T-helper 22 cell (primary cell): Measurements from ENCODE around the gene SERPINA12.

Experiments
- DNase-seq: peaks from one replicate; pipeline ENCODE4 v3.0.0-alpha.2; 2020; ENCODE audit warnings: low read depth

Gene SERPINA12

DNA sequence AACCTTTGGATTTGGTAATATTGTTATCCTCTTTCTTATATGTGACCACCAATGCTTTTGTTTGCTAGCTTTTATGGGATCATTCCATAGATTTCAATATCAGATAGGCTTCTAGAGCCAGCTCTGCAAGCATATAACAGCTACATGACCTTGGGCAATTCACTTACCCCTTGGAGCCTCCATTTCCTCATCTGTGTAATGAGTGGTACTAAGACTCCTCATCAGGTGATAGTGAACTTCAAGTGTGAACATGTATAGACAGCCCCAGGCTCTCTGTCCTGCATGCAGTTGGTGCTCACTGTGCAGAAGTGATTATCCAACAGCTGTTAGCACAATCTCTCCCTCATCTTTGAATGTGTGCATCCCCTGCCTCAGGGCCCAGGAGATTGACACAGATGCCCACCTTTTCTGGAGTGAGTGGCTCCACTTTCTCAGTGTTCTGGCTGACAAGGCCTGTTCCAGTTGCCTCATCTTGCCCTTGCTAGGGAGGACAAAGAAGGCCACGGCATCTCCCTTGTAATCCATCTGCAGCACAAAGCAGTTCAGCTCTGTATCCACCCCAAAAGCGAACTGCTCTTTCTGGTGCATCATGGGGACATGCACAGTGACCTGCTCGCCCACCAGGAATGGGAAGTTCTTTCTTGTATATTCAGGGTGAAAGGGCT is 42.4 kb downstream of the SERPINA12 start:
- DNase-seq = no peak

GRCh38 chr14:94465042-94465441 is 44.2 kb downstream of the SERPINA12 start:
- no peak for DNase-seq

GRCh38 chr14:94464290-94464689 is 45.0 kb downstream of the SERPINA12 start:
- no peak for DNase-seq

GRCh38 chr14:94462763-94463572 is 46.3 kb downstream of the SERPINA12 start:
- no peak for DNase-seq

DNA sequence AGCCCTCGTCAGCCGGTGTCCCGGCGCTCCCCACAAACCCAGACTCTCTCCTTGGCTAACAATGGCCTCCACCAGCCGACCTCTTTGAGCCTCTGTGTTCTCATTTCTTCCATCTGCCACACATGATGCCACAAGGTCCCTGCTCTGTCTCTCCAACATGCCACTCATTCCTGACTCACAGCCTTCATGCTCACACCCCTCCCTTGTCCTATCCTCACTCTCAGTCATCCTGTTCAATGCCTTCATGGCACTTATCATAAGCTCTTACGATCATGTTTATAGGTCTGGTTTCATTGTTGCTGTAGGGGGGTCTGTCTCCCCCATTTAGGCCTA is 47.1 kb downstream of the SERPINA12 start:
- no peak for DNase-seq

GRCh38 chr14:94461526-94462218 is 47.6 kb downstream of the SERPINA12 start:
- no peak for DNase-seq

DNA sequence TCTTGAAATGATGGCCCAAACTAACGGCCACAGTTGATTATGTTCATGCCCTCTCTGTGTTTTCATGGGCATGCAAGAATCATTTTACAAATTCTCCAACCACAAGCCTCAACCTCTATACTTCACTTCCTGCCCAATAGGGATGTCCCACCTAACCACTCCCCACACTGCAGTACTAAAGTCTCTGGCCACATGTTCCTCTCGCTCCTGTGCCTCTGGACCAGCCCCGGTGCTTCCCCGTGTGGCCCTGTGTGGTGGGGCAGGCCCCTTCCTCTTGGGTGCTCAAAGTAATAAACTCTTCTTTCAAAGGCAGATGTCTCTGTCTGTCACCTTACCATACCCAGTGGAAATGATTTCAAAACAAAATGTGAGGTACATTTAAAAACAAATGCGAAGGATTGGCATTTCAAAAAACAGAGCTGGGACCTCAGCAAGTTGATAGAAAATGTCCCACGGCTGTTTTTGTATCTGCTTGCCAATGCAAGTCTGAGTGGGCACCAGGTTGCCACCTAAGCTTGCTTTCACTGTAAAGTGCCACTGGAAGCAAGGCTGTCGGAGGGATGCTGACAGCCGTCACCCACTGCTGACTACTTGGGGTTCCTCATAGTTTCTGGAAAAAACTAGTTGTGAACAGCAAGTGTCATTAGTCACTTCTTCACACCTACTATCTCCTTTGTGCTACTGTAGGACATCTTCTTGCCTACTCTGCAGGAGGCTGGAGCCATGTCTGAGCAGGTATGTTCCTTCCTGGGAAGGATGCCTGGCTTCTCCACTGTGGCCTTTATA is 48.4 kb downstream of the SERPINA12 start:
- DNase-seq = no peak

DNA sequence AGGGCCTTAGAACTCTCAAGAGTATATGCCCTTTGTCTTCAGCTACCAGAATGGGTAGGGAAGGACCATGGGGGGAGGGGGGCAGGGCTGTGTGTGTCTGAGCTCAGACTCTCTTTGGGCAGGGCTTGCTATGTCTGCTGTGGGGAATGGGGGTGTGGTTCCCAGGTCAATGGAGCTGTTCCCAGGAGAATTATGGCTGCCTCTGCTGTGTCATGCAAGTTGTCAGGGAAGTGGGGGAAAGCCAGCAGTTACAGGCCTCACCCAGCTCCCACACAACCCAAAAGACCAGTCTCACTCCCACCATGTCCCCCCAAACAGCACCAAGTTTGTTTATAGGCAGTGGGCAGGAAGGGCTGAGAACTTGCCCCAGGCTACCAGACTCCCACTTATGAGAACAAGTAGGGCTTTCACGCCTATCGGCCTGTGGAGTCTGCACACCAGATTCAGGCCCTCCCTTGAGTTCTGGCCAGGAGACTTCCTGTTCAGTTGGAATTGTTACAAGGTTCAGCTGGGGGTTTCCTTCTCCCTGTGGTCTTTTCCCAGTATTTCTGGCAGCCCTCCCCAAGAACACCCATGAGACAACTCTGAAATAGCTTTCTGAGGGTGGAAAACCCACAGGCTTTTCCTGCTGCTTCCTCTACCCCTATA is 50.6 kb downstream of the SERPINA12 start:
- no peak for DNase-seq

DNA sequence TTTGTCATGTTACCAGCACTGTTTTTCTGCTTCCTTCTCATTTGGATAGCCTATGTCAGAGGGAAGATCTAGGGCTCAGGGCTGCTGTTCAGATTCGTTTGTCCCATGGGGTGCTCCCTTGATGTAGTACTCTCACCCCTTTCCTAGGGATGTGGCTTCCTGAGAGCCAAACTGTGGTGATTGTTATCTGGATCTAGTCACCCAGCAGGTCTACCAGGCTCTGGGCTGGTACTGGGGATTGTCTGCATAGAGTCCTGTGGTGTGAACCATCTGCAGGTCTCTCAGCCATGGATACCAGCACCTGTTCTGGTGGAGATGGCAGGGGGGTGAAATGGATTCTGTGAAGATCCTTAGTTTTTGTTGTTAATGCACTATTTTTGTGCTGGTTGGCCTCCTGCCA is 51.2 kb downstream of the SERPINA12 start:
- DNase-seq = no peak

DNA sequence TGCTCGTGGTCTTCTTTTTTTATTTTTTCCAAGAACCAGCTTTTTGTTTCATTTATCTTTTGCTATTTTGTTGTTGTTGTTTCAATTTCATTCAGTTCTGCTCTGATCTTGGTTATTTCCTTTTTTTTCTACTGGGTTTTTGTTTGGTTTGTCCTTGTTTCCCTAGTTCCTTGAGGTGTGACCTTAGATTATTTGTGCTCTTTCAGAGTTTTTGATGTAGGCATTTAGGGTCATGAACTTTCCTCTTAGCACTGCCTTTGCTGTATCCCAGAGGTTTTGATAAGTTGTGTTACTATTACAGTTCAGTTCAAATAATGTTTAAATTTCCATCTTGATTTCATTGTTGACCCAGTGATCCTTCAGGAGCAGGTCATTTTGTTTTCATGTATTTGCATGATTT is 53.3 kb downstream of the SERPINA12 start:
- DNase-seq = no peak

DNA sequence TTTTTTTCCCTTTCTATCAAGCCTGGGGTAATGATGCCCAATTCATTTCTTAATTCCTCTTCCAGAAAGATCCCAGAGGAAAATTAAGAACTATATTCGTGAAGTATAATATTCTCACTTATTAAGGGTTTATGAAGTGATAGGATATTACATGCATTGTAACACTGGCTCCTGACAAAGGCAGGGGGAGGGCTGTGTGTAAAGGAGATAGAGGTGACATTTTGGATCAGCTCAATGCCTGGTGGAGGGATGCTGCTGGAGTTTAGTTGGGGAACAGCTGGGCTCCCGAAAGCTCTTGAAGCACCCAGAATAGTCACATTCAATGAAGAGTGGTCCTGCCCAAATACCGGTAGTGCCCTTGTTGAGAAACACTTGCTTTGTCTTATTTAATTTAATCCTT is 57.4 kb downstream of the SERPINA12 start:
- DNase-seq = no peak

DNA sequence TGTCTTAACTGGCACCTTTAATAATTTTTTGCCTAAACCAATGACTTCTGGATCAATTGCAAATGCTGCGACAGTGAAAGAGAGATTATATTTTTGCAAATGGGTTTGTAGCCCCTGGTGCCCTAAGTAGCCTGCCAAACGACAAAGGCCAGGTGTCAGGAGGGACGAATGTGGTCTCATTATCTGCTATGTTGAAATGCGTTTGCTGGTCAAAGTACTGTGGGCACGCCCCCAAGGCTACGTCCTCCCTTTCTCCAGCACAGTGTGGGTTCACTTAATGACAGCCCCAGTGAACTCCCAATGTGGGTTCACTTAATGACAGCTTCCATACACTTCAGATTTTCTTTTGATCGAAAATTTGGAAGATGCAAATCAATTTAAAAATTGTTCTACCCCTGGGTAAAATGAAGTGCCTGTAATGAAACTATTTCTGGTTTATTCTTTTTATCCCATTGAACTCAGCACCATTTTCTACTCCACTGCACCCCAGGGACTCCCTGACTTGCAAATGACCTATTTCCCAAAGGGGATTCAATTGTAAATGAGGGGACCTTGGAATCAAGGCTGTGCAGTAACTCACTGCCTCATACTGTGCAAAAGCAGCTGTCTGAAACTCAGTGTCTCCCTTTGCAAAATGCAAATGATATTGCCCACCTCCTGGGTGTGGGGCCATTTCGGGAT is 58.0 kb downstream of the SERPINA12 start:
- no peak for DNase-seq

- no peak for DNase-seq
Observed at GRCh38 chr14:94450722-94451090, 58.6 kb downstream of the SERPINA12 start.

DNA sequence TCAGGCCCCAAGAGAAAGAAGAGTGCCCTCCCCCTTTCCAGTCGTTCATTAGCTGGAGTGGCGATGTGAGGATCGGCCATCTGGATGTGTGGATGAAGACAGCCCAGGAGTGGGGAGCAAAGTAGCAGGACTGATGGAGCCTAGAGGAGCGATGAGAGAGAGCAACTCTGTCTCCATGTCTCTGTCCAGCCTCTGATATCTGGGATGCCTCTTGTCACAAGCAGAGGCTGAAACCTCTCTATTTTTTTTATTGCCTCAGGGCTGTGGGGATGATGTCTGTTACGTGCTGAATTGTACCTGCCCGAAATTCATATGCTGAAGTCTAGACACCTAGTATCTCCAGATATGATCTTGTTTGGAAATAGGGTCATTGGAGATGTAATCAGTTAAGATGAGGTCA is 59.3 kb downstream of the SERPINA12 start:
- DNase-seq = no peak

GRCh38 chr14:94448071-94448808 is 61.0 kb downstream of the SERPINA12 start:
- DNase-seq = no peak

DNA sequence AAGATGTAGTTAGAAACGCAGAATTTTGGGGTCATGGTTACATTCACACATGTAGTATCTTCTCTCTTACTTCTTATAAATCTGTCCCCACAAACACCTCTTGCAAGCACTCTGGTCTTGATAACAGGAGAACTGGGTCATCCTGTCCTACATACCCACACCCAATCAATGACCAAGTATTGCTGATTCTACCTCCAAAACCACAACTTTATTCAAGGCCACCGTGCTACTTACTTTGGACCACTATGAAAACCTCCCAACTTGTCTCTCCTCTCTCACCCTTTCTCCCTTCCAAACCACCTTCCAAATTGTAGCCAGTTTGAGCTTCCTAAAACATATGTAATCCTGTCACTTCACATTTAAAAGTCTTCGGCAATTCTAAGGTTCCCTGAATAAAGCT is 62.1 kb downstream of the SERPINA12 start:
- no peak for DNase-seq

DNA sequence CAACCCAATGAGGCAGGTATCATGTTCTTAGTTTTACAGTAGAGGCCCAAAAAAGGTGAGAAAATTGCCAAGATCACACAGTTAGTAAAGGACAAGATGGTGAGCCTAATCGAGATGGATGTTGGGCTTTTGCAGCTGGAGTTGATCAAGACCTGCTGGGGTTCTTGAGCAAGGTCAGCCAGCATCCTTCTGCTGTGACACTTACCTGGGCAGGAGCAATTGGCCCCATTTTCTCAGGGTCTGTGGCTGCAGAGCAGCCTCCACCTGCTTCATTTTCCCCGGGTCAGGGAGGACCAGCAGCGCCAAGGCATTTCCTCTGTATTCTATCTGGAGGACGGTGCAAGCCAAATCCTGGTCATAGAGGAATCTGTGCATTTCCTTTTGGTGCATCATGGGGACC is 63.1 kb downstream of the SERPINA12 start:
- no peak for DNase-seq

DNA sequence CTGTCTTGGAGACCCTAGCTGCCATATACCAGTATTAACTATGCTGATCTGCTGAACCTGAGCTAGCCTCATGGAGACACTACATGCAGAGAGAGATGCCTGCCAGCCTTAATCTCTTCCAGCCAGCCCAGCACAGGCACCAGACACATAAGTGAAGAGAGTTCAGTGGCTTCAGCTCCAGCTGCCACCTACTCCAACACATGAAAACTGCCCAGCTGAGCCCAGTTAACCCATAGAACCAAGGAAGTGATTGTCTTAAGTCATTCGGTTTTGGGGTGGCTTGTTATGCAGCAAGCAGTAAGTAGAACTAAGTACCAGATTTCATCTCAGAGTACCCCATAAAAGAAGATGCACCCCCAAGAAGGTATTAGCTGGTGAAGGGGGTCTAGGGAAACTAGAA is 64.3 kb downstream of the SERPINA12 start:
- no peak for DNase-seq

- DNase-seq = no peak
Observed at GRCh38 chr14:94441531-94442205, 67.6 kb downstream of the SERPINA12 start.

DNA sequence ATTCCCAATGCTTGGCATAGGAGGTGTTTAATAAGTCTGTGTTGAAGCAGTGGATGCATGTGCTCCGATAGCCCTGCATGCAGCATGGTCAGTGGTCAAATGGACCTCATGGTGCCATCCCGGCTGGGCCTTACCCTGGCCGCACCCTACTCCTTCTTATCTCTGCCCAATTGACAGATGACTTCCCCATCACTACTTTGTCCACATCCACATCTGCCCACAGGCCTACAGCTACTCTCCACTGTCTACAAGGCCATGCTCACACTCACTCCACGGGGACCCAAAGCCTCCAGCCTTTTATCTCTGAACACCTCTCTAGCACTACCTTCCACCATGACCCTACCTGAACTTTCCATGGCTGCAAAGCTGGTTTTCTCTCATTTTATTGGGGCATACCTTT is 68.1 kb downstream of the SERPINA12 start:
- DNase-seq = no peak
